ENCODE data around the gene C5AR1.

C5AR1 gene

GRCh38 chr19:47310323-47310722 lies 662 bp downstream of the C5AR1 start:
- DNase-seq (ENCODE audit: low read depth), result no peak
- TF ChIP-seq, protein P1, sequence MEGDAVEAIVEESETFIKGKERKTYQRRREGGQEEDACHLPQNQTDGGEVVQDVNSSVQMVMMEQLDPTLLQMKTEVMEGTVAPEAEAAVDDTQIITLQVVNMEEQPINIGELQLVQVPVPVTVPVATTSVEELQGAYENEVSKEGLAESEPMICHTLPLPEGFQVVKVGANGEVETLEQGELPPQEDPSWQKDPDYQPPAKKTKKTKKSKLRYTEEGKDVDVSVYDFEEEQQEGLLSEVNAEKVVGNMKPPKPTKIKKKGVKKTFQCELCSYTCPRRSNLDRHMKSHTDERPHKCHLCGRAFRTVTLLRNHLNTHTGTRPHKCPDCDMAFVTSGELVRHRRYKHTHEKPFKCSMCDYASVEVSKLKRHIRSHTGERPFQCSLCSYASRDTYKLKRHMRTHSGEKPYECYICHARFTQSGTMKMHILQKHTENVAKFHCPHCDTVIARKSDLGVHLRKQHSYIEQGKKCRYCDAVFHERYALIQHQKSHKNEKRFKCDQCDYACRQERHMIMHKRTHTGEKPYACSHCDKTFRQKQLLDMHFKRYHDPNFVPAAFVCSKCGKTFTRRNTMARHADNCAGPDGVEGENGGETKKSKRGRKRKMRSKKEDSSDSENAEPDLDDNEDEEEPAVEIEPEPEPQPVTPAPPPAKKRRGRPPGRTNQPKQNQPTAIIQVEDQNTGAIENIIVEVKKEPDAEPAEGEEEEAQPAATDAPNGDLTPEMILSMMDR (IDR thresholded peaks at IDR 0.05; ENCODE audit: insufficient read depth, low read depth, low read length, missing control alignments), result no peak
- no peak overlapping the region for H3K4me3 ChIP-seq (ENCODE audit: low read depth, low read length)

- DNase-seq (ENCODE audit: low read depth), result no peak
- H3K4me3 ChIP-seq (ENCODE audit: low read depth, low read length), result no peak overlapping the region
- TF ChIP-seq, protein P1 (IDR thresholded peaks at IDR 0.05; ENCODE audit: insufficient read depth, low read depth, low read length, missing control alignments), result no peak
Observed at GRCh38 chr19:47310819-47311218, 1.2 kb downstream of the C5AR1 start.

DNA sequence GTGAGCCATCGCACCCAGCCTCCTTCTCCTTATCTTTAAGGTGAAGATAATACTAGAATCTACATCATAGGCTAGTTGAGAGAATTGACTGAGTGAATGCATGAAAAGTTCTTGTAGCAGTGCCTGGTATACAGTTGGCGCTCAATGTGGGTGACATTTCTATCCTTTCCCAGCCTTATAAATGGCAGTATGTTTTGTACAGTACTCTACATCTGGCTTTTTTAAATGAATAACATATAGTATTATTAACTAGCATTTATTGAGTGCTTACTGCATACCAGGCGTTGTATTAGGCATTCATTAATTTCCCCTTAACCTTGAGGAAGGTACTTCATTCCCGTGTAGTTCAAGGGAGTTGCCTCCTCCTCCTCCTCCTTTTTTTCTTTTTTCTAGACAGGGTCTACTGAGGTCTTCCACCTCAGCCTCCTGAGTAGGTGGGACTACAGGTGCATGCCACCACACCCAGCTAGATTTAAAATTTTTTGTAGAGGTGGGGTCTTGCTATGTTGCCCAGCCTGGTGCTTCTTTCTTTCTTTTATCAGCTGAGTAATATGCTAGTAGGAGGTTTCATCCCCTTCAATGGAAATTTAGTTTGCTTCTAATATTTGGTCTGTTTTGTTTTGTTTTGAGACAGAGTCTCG lies 2.8 kb downstream of the C5AR1 start:
- DNase-seq (ENCODE audit: low read depth), result no peak
- TF ChIP-seq, protein P1 (IDR thresholded peaks at IDR 0.05; ENCODE audit: insufficient read depth, low read depth, low read length, missing control alignments), result no peak

DNA sequence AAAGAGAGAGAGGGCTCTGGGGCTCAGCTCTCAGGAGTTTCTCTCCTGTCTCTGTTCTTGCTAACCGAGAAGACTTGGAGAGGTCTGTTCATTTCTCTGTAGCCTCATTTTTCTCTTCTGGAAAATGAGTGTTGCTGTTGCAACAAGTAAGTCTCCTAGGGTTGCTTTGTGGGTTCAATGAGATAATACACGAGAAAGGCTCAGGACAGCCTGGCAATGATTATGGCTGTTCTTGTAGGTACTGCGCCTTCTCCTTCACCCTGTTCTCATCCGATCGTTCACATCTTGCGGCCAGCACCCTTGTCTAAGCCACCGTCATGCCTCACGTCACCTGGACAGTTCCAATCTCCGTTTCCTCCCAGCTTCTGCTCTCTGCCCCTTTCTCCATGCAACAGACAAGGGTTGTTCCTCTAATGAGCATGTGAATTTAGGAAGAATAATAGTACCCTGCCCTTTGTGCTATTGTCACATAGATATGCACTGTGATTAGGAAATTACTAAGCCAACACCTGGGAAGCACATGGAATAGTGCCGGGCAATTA lies 4.2 kb downstream of the C5AR1 start:
- TF ChIP-seq, protein P1 (IDR thresholded peaks at IDR 0.05; ENCODE audit: insufficient read depth, low read depth, low read length, missing control alignments), result no peak
- H3K4me3 ChIP-seq (ENCODE audit: low read depth, low read length), result no peak overlapping the region
- no peak for DNase-seq (ENCODE audit: low read depth)

More for the DNA sequence above, 2.8 kb downstream of the C5AR1 start:
- no peak overlapping the region for H3K4me3 ChIP-seq (ENCODE audit: low read depth, low read length)

GRCh38 chr19:47315125-47315821 lies 5.6 kb downstream of the C5AR1 start:
- no peak for DNase-seq (ENCODE audit: low read depth)
- H3K4me3 ChIP-seq (ENCODE audit: low read depth, low read length), result no peak overlapping the region
- TF ChIP-seq, protein P1 (IDR thresholded peaks at IDR 0.05; ENCODE audit: insufficient read depth, low read depth, low read length, missing control alignments), result no peak

GRCh38 chr19:47316513-47316912 lies 6.9 kb downstream of the C5AR1 start:
- DNase-seq (ENCODE audit: low read depth), result no peak
- TF ChIP-seq, protein P1 (IDR thresholded peaks at IDR 0.05; ENCODE audit: insufficient read depth, low read depth, low read length, missing control alignments), result no peak

More at GRCh38 chr19:47316513-47316912, 6.9 kb downstream of the C5AR1 start:
- no peak overlapping the region for H3K4me3 ChIP-seq (ENCODE audit: low read depth, low read length)

All from GM12865 (cell line).